Glutamatergic neuron (in vitro differentiated cells): Measurements from ENCODE around the gene EVI5L. TPM values are rescaled to one million over a fixed set of nuclear protein-coding genes. Genes with fewer than 3 reads are reported as not detected.

Source experiments
- DNase-seq: peaks from one replicate; pipeline ENCODE4 v3.0.0; 2022
- H3K27ac Mint-ChIP-seq: one replicate; pipeline ENCODE4 v1.8.0; 2020; ENCODE audit warnings: mild to moderate bottlenecking, mixed read lengths, inconsistent platforms; ENCODE audit not compliant: unreplicated experiment
- H3K27me3 Mint-ChIP-seq: one replicate; pipeline ENCODE4 v1.8.0; 2020; ENCODE audit warnings: mild to moderate bottlenecking, moderate library complexity, mixed read lengths, inconsistent platforms; ENCODE audit not compliant: unreplicated experiment
- H3K36me3 Mint-ChIP-seq: one replicate; pipeline ENCODE4 v1.8.0; 2020; ENCODE audit warnings: mild to moderate bottlenecking, mixed read lengths, inconsistent platforms; ENCODE audit not compliant: unreplicated experiment
- H3K4me1 Mint-ChIP-seq: one replicate; pipeline ENCODE4 v1.8.0; 2020; ENCODE audit warnings: mild to moderate bottlenecking, low read depth, mixed read lengths, inconsistent platforms; ENCODE audit not compliant: unreplicated experiment
- H3K4me3 Mint-ChIP-seq: one replicate; pipeline ENCODE4 v1.8.0; 2020; ENCODE audit warnings: mild to moderate bottlenecking, mixed read lengths, inconsistent platforms; ENCODE audit not compliant: unreplicated experiment
- H3K9me3 Mint-ChIP-seq: one replicate; pipeline ENCODE4 v1.8.0; 2020; ENCODE audit warnings: mild to moderate bottlenecking, moderate library complexity, mixed read lengths, inconsistent platforms; ENCODE audit not compliant: unreplicated experiment
- CTCF ChIP-seq: fragments of 200-600 bp; sonication (generic); IDR thresholded peaks from one replicate; pipeline ENCODE4 v1.5.0; 2021; ENCODE audit not compliant: partially characterized antibody, unreplicated experiment
- total RNA-seq: library from RNA; stranded (reverse); fragmentation: NEBNext Ultra II Directional; extraction: Animal tissue kit (Norgen Biotek cat#: 25700); gene quantifications from one replicate; pipeline ENCODE4 v1.2.1, GENCODE V29; 2021; ENCODE audit not compliant: unreplicated experiment

Gene EVI5L
- total RNA-seq, 1 donor from 2014 or later, result 36.4 TPM

GRCh38 chr19:7866399-7867091 lies 36.5 kb downstream of the EVI5L start:
- Mint-ChIP-seq H3K9me3 (peaks cover 10% of the 10 kb centered on the region), H3K4me3 (no peak overlapping the region), H3K27me3 (peaks cover 26% of the 10 kb centered on the region), H3K36me3 (no peaks in the 10 kb centered on the region), H3K27ac (no peak overlapping the region), H3K4me1 (peaks cover 2% of the 10 kb centered on the region)
- TF ChIP-seq CTCF, result no peak
- DNase-seq, result no peak

GRCh38 chr19:7867092-7867844 lies 37.2 kb downstream of the EVI5L start:
- Mint-ChIP-seq H3K9me3 (peaks cover 10% of the 10 kb centered on the region), H3K36me3 (no peaks in the 10 kb centered on the region), H3K4me1 (peaks cover 4% of the 10 kb centered on the region), H3K27me3 (peaks cover 31% of the 10 kb centered on the region), H3K4me3 (no peak overlapping the region), H3K27ac (peak overlapping the region; percentile 25)
- DNase-seq, result no peak
- no peak for TF ChIP-seq CTCF

GRCh38 chr19:7868326-7868670 lies 38.3 kb downstream of the EVI5L start:
- Mint-ChIP-seq H3K9me3 (peaks cover 13% of the 10 kb centered on the region), H3K4me3 (peak overlapping the region; percentile 38), H3K4me1 (peaks cover 4% of the 10 kb centered on the region), H3K27ac (no peak overlapping the region), H3K27me3 (peaks cover 31% of the 10 kb centered on the region), H3K36me3 (no peaks in the 10 kb centered on the region)
- TF ChIP-seq CTCF, result no peak
- DNase-seq, result no peak

GRCh38 chr19:7868671-7869452 lies 38.8 kb downstream of the EVI5L start:
- DNase-seq, result peak; percentile 82
- Mint-ChIP-seq H3K27ac (peak overlapping the region; percentile 66), H3K36me3 (no peaks in the 10 kb centered on the region), H3K4me3 (peak overlapping the region; percentile 59), H3K9me3 (peaks cover 13% of the 10 kb centered on the region), H3K27me3 (peaks cover 32% of the 10 kb centered on the region), H3K4me1 (peaks cover 4% of the 10 kb centered on the region)
- peak; percentile 94 for TF ChIP-seq CTCF
